AG04450 (cell line): ENCODE results near the gene ZNF777. TPM values are rescaled to one million over a fixed set of nuclear protein-coding genes. Genes with fewer than 3 reads are reported as not detected.

Experiments
- CTCF ChIA-PET: fragments of 300-600, 350-600 bp; formaldehyde crosslinking; extraction: SDS; loops from one replicate; lab custom pipeline; 2022; ENCODE audit warnings: antibody characterized with exemption, inconsistent platforms; lab: Charles Lee
- POLR2A ChIA-PET: fragments of 350-600 bp; formaldehyde crosslinking; extraction: SDS; loops from one replicate; lab custom pipeline; 2021; ENCODE audit warnings: antibody characterized with exemption, inconsistent platforms; lab: Yijun Ruan, JAX
- DNase-seq: peaks from one replicate; pipeline ENCODE4 v3.0.0-alpha.2; 2011; ENCODE audit warnings: low read depth, low spot score
- H3K27ac ChIP-seq: one replicate; pipeline ENCODE4 v1.5.1; 2012; ENCODE audit warnings: low read depth, low read length, control low read depth
- H3K27me3 ChIP-seq: one replicate; pipeline ENCODE4 v1.6.0; 2012; ENCODE audit warnings: low read length; ENCODE audit not compliant: control insufficient read depth, insufficient read depth
- H3K4me3 ChIP-seq: 2 replicates; pipeline ENCODE4 v1.5.1; 2011; ENCODE audit warnings: mild to moderate bottlenecking, low read depth, low read length, control low read depth
- H3K9me3 ChIP-seq: 2 replicates; pipeline ENCODE4 v1.5.1; 2012; ENCODE audit warnings: low read length; ENCODE audit not compliant: control insufficient read depth, insufficient read depth
- polyA plus RNA-seq: library from polyadenylated mRNA; depleted of rRNA; stranded (reverse); fragments of >200 nt; gene quantifications from 2 replicates; pipeline ENCODE4 v1.2.3, GENCODE V29; 2011
- TF ChIP-seq, protein P1 (sequence below): IDR thresholded peaks from 2 replicates; pipeline ENCODE4 v1.5.1; 2011; ENCODE audit warnings: low read depth, low read length, control low read depth, inconsistent platforms

ZNF777 gene
- polyA plus RNA-seq, 1 experiment = 3.4 TPM

DNA sequence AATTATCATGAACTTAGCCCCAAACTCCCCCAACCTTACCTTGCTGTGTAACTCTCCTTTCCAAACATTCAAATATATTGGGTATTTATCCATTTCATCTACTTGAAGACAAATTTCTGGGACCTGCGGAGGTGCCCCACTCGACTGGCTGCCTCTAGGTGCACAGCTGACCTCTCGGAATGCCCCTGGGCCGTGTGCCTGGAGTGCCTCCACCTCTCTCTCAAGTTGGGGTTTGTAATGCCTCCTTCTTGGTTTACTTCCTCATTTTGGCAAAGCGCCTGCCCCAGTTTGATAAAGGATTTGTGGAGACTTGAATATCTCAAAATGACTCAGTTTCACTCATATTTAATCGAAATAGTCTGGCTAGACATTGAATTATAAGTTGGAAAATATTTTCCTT, 16.6 kb downstream of the ZNF777 start:
- Histone ChIP-seq H3K4me3 (no peak overlapping the region), H3K9me3 (no peaks in the 10 kb centered on the region), H3K27me3 (no peaks in the 10 kb centered on the region), H3K27ac (no peak overlapping the region)
- ChIA-PET POLR2A (no interaction called here), CTCF (no interaction called here)
- TF ChIP-seq, protein P1, sequence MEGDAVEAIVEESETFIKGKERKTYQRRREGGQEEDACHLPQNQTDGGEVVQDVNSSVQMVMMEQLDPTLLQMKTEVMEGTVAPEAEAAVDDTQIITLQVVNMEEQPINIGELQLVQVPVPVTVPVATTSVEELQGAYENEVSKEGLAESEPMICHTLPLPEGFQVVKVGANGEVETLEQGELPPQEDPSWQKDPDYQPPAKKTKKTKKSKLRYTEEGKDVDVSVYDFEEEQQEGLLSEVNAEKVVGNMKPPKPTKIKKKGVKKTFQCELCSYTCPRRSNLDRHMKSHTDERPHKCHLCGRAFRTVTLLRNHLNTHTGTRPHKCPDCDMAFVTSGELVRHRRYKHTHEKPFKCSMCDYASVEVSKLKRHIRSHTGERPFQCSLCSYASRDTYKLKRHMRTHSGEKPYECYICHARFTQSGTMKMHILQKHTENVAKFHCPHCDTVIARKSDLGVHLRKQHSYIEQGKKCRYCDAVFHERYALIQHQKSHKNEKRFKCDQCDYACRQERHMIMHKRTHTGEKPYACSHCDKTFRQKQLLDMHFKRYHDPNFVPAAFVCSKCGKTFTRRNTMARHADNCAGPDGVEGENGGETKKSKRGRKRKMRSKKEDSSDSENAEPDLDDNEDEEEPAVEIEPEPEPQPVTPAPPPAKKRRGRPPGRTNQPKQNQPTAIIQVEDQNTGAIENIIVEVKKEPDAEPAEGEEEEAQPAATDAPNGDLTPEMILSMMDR = no peak
- no peak for DNase-seq

DNA sequence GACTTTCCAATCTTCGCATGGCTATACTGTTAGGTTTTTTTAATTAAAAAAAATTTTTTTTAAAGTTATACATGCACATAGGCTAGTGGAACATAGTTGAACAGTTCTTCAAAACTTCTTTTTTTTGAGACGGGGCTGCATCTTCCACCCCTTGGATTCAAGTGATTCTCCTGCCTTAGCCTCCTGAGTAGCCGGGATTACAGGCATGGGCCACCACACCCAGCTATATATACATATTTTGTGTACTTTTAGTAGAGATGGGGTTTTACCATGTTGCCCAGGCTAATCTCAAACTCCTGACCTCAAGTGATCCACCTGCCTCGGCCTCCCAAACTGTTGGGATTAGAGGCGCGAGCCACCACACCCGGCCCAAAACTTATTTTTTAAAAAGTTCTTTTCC, 17.3 kb downstream of the ZNF777 start:
- CTCF ChIA-PET = no interaction called here
- Histone ChIP-seq H3K27ac (no peak overlapping the region), H3K4me3 (no peak overlapping the region), H3K27me3 (no peaks in the 10 kb centered on the region), H3K9me3 (no peaks in the 10 kb centered on the region)
- POLR2A ChIA-PET = no interaction called here
- no peak for DNase-seq
- TF ChIP-seq, protein P1 = no peak

DNA sequence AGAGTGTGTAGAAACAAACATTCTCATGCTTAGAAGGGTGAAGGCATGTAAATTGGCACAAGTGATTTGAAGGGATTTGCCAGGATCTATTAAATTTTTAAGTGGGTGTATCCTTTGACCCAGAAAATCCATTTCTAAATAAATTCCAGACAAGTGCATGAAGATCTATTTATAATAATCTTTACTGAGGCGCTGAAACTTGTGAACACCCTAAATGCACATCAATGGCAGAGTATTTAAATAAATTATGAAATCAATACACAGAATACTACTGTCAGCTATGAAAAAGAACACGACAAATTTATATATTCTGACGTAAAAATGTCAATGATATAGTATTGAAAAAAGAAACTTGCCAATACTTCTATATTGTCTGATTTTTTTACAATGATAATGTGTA, 17.9 kb downstream of the ZNF777 start:
- POLR2A ChIA-PET = interaction anchor here (0.7 kb wide), 1 partner anchor 19 kb away, joined by 3 read pairs; no protein-coding TSS in a partner anchor
- CTCF ChIA-PET = no interaction called here
- no peaks in the 10 kb centered on the region for H3K27me3 ChIP-seq
- H3K27ac ChIP-seq = no peak overlapping the region
- H3K4me3 ChIP-seq = no peak overlapping the region
- no peak for DNase-seq
- H3K9me3 ChIP-seq = no peaks in the 10 kb centered on the region
- TF ChIP-seq, protein P1 = no peak

DNA sequence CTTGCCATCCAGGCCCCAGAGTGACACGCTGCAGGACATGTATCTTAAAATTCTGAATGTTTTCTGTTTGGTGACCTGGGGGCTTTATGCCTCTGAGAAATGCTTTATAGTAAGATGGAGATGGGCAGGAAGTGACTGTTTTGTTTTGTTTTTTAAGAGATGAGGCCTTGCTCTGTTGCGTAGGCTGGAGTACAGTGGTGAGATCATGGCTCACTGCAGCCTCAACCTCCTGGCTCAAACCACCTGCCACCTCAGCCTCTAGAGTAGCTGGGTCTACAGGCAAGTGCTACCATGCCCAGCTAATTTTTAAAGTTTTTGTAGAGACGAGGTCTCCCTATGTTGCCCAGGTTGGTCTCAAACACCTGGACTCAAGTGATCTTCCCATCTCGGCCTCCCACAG, 20.6 kb downstream of the ZNF777 start:
- Histone ChIP-seq H3K27me3 (no peaks in the 10 kb centered on the region), H3K27ac (no peak overlapping the region), H3K4me3 (no peak overlapping the region), H3K9me3 (no peaks in the 10 kb centered on the region)
- TF ChIP-seq, protein P1 = no peak
- CTCF ChIA-PET = no interaction called here
- POLR2A ChIA-PET = interaction anchor here (0.5 kb wide), 1 partner anchor 15 kb away, joined by 4 read pairs; no protein-coding TSS in a partner anchor
- DNase-seq = no peak

DNA sequence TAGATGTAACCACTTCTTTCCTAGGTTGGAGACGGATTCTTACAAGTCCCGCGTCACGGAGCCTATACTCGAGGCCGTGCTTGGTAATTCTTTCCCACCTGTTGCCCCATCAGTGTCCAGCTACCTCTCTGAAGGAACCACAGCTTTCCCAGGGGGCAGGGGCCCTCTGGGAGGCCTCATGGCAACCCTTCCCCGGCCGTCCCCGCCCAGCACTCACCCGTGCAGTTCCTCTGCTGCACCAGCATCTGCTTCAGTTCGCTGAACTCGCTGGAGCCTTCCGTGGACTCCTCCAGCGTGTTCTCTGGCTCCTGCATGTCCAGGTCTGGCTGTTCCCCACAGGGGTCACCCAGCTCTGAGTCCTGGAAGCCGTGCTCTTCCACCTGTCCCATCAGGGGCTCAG, 24.5 kb downstream of the ZNF777 start:
- H3K4me3 ChIP-seq = no peak overlapping the region
- POLR2A ChIA-PET = no interaction called here
- no peaks in the 10 kb centered on the region for H3K27me3 ChIP-seq
- H3K9me3 ChIP-seq = peaks cover 9% of the 10 kb centered on the region; the same call in 1 of the 2 replicates
- DNase-seq = no peak
- CTCF ChIA-PET = no interaction called here
- no peak overlapping the region for H3K27ac ChIP-seq
- TF ChIP-seq, protein P1 = no peak
